GM12878 (cell line): Measurements from ENCODE around the gene LINC00632. TPM values are rescaled to one million over a fixed set of nuclear protein-coding genes. Genes with fewer than 3 reads are reported as not detected.

Experiments
- ATAC-seq: fragments of 200-7000 bp; cut with Tn5 transposase; 3 replicates; pipeline ENCODE4 v1.9.1; 2020; ENCODE audit warnings: mild to moderate bottlenecking, moderate library complexity
- BruUV-seq: library from RNA; stranded (reverse); fragments of 400-500 nt; replicated peaks from 2 replicates; lab custom pipeline; 2021; lab: Mats Ljungman, UMichigan
- CTCF ChIA-PET: fragments of 300-600 bp; sonication (Branson Sonifier 250); formaldehyde crosslinking; extraction: SDS; loops from one replicate; lab custom pipeline; 2021; ENCODE audit warnings: inconsistent platforms; lab: Yijun Ruan, JAX
- POLR2A ChIA-PET: fragments of 350-600 bp; formaldehyde crosslinking; extraction: SDS; loops from one replicate; lab custom pipeline; 2021; ENCODE audit warnings: inconsistent platforms; lab: Charles Lee
- RAD21 ChIA-PET: fragments of 300-600 bp; sonication (Branson Sonifier 250); formaldehyde crosslinking; loops from one replicate; lab custom pipeline; 2023; ENCODE audit warnings: antibody characterized with exemption; ENCODE audit not compliant: unreplicated experiment; lab: Charles Lee
- SMC1A ChIA-PET: fragments of 300-600 bp; sonication (Branson Sonifier 250); formaldehyde crosslinking; loops from one replicate; lab custom pipeline; 2023; ENCODE audit not compliant: unreplicated experiment, uncharacterized antibody; lab: Charles Lee
- DNase-seq: peaks from one replicate; pipeline ENCODE4 v3.0.0-alpha.2; 2011; ENCODE audit warnings: low read depth, low spot score
- FAIRE-seq: peaks from 3 replicates; lab custom pipeline; 2011; peaks lifted over from hg19 to GRCh38; lab: Jason Lieb, UNC
- H2AFZ ChIP-seq: 2 replicates; pipeline ENCODE4 v1.6.0; 2011; ENCODE audit warnings: low read depth, low read length, control low read depth; ENCODE audit not compliant: control insufficient read depth
- H3K27ac ChIP-seq: 2 replicates; pipeline ENCODE4 v1.5.1; 2011; ENCODE audit warnings: control low read depth; ENCODE audit not compliant: control insufficient read depth, insufficient read depth
- H3K27me3 ChIP-seq, 2 experiments: replicated peaks in 1 of 2; 2 replicates each; pipeline versions ENCODE4 v1.6.0 to v1.6.1; 2011; ENCODE audit warnings: low read length in 1 of 2; ENCODE audit not compliant: control insufficient read depth in 2 of 2, insufficient read depth in 2 of 2
- H3K36me3 ChIP-seq, 2 experiments: 2 replicates each; pipeline ENCODE4 v1.5.1; 2011; ENCODE audit warnings: low read length in 1 of 2; ENCODE audit not compliant: control insufficient read depth in 2 of 2, insufficient read depth in 2 of 2
- H3K4me1 ChIP-seq: 2 replicates; pipeline ENCODE4 v1.6.1; 2011; ENCODE audit warnings: mild to moderate bottlenecking, low read length, moderate library complexity, mixed read lengths; ENCODE audit not compliant: control insufficient read depth, insufficient read depth
- H3K4me2 ChIP-seq: 2 replicates; pipeline ENCODE4 v1.6.0; 2011; ENCODE audit warnings: control low read depth; ENCODE audit not compliant: control insufficient read depth, insufficient read depth
- H3K4me3 ChIP-seq: fragments of 200-600 bp; sonication (generic); 2 replicates; pipeline ENCODE4 v1.5.1; 2016
- H3K79me2 ChIP-seq: 2 replicates; pipeline ENCODE4 v1.6.0; 2011; ENCODE audit warnings: low read length; ENCODE audit not compliant: control insufficient read depth, insufficient read depth
- H3K9ac ChIP-seq: 2 replicates; pipeline ENCODE4 v1.8.0; 2011; ENCODE audit warnings: low read length, control low read depth, mixed read lengths; ENCODE audit not compliant: control insufficient read depth, insufficient read depth
- H3K9me3 ChIP-seq: replicated peaks from 3 replicates; pipeline ENCODE4 v1.5.1; 2011; ENCODE audit warnings: mild to moderate bottlenecking, low read length; ENCODE audit not compliant: control insufficient read depth, insufficient read depth
- H4K20me1 ChIP-seq: 2 replicates; pipeline ENCODE4 v1.6.0; 2011; ENCODE audit not compliant: control insufficient read depth, insufficient read depth
- BCL11A ChIP-seq: IDR thresholded peaks from 2 replicates; pipeline ENCODE4 v1.6.1; 2011; ENCODE audit warnings: low read depth, low read length
- CBX3 ChIP-seq: fragments of 200-600 bp; sonication (generic); IDR thresholded peaks from 2 replicates; pipeline ENCODE4 v1.6.1; 2016; ENCODE audit warnings: low read depth, borderline replicate concordance
- EED ChIP-seq: sonication (generic); IDR thresholded peaks from 2 replicates; pipeline ENCODE4 v1.6.1; 2016; ENCODE audit warnings: antibody characterized with exemption, low read depth
- EZH2 ChIP-seq: IDR thresholded peaks from 2 replicates; pipeline ENCODE4 v1.6.1; 2012; ENCODE audit warnings: low read depth, mild to moderate bottlenecking, control low read depth, inconsistent platforms, low read length, borderline replicate concordance; ENCODE audit not compliant: control insufficient read depth
- IKZF2 ChIP-seq, 2 experiments: fragments of 450-650 bp; IDR thresholded peaks; 2 replicates each; pipeline ENCODE4 v1.6.1; 2017; ENCODE audit warnings: mild to moderate bottlenecking in 2 of 2, moderate library complexity in 2 of 2
- JUNB ChIP-seq: IDR thresholded peaks from 2 replicates; pipeline ENCODE4 v1.6.1; 2016; ENCODE audit warnings: antibody characterized with exemption, mild to moderate bottlenecking
- JUND ChIP-seq: IDR thresholded peaks from 2 replicates; pipeline ENCODE4 v1.6.1; 2012; ENCODE audit warnings: low read depth, mild to moderate bottlenecking, low read length, improper control_type of control experiment, moderate library complexity
- MTA2 ChIP-seq: fragments of 450-650 bp; IDR thresholded peaks from 2 replicates; pipeline ENCODE4 v1.6.1; 2016; ENCODE audit warnings: low read depth, mild to moderate bottlenecking, moderate library complexity
- NFXL1 ChIP-seq: fragments of 450-650 bp; IDR thresholded peaks from 2 replicates; pipeline ENCODE4 v1.6.1; 2017; ENCODE audit warnings: antibody characterized with exemption, mild to moderate bottlenecking, borderline replicate concordance
- RFX5 ChIP-seq: IDR thresholded peaks from 2 replicates; pipeline ENCODE4 v1.6.1; 2011; ENCODE audit warnings: low read depth, low read length, improper control_type of control experiment
- SIX5 ChIP-seq: IDR thresholded peaks from 2 replicates; pipeline ENCODE4 v1.6.1; 2011; ENCODE audit warnings: mild to moderate bottlenecking, low read depth, low read length, moderate library complexity; ENCODE audit not compliant: severe bottlenecking
- SPI1 ChIP-seq: IDR thresholded peaks from 2 replicates; pipeline ENCODE4 v1.6.1; 2011; ENCODE audit warnings: low read depth, mild to moderate bottlenecking, low read length, moderate library complexity, borderline replicate concordance; ENCODE audit not compliant: insufficient read depth
- SREBF1 ChIP-seq: IDR thresholded peaks from 2 replicates; pipeline ENCODE4 v1.6.1; 2012; ENCODE audit warnings: mild to moderate bottlenecking, low read length
- SREBF2 ChIP-seq: IDR thresholded peaks from 2 replicates; pipeline ENCODE4 v1.6.1; 2012; ENCODE audit warnings: mild to moderate bottlenecking, low read length
- WGBS: methylation state at CpG from one replicate; pipeline ENCODE4 v1.1.6; 2016; ENCODE audit warnings: low lambda C conversion rate; ENCODE audit not compliant: insufficient replicate concordance, insufficient coverage; ENCODE audit errors: missing lambda C conversion rate; 5-methylcytosine and 5-hydroxymethylcytosine counted together
- in situ Hi-C: fragments of 300-500 bp; cut with MboI; formaldehyde crosslinking; loops from 9 replicates; pipeline ENCODE4 v1.14.3; 2018; ENCODE audit warnings: mixed read lengths
- intact Hi-C: fragments of 100-400 bp; cut with micrococcal nuclease; formaldehyde crosslinking; loops from one replicate; pipeline ENCODE4 v1.14.2; 2022; ENCODE audit not compliant: unreplicated experiment
- polyA plus RNA-seq, 11 experiments: library from polyadenylated mRNA; depleted of rRNA in 4 of 11; unstranded in 6 of 11; stranded (reverse) in 5 of 11; fragments of >200 nt; fragmentation: Nextera tagmentation in 4 of 11; fragmentation: Illumina TruSeq in 1 of 11; extraction: Ambion mirVana in 4 of 11; extraction: Trizol in 1 of 11; gene quantifications; 1 replicate in 1 of 11; 2 replicates in 10 of 11; pipeline versions ENCODE4 v1.2.1 to v1.2.3, GENCODE V29; 2011 to 2016; ENCODE audit warnings: inconsistent platforms in 2 of 11, missing spikeins in 2 of 11, low read depth in 1 of 11
- total RNA-seq, 4 experiments: library from RNA; depleted of rRNA in 3 of 4; stranded (reverse); fragments of >200 nt in 3 of 4; fragmentation: Illumina TruSeq in 1 of 4; extraction: Trizol in 1 of 4; gene quantifications; 2 replicates each; pipeline versions ENCODE4 v1.2.1 to v1.2.3, GENCODE V29; 2013 to 2021
- TF ChIP-seq, protein P1 (sequence below): fragments of 450-650 bp; IDR thresholded peaks from 2 replicates; pipeline ENCODE4 v1.6.1; 2017; ENCODE audit warnings: mild to moderate bottlenecking, low read depth, inconsistent platforms; ENCODE audit not compliant: poor library complexity, severe bottlenecking
- TF ChIP-seq, protein P2 (sequence below): fragments of 150-350 bp; IDR thresholded peaks from 2 replicates; pipeline ENCODE4 v1.6.1; 2014; ENCODE audit warnings: mild to moderate bottlenecking, low read depth, low read length
- TF ChIP-seq, protein P3 (sequence below): IDR thresholded peaks from 2 replicates; pipeline ENCODE4 v1.6.1; 2012; ENCODE audit warnings: low read depth, low read length, improper control_type of control experiment

The LINC00632 gene
- total and polyA plus RNA-seq, 10 of the 15 experiments (the other 5 are each of a cell fraction or from before 2014, with no cell fraction given): 0.26 to 0.50 TPM; not detected in 8

DNA sequence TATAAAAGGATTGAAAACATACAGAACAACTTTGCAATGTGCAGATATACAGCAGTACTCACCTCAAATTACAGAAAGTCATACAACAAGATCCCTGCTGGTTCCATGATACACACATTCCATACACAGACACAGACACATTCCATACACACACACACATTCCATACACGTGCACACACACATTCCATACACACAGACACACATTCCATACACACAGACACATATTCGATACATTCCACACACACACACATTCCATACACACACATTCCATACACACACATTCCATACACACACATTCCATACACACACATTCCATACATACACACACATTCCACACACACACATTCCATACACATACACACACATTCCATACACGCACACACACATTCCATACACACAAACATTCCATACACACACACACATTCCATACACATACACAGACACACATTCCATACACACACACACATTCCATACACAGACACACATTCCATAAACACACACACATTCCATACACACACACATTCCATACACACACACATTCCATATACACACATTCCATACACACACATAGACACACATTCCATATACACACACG is 13.7 kb downstream of the LINC00632 start (continued):
- no peak for TF ChIP-seq RFX5
- TF ChIP-seq SREBF1: no peak
- no peak for TF ChIP-seq SIX5
- TF ChIP-seq MTA2: no peak

DNA sequence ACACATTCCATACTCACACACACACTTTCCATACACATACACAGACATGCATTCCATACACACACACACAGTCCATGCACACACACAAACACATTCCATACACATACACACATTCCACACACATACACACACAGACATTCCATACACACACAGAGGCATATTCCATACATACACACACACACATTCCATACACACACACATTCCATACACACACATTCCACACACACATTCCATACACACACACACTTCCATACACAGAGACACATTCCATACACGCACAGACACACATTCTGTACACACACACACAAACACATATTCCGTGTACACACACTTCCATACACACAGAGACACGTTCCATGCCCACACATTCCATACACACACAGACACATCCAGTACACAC is 14.8 kb downstream of the LINC00632 start:
- no peaks in the 10 kb centered on the region for H3K79me2 ChIP-seq
- H3K27me3 ChIP-seq: no peaks in the 10 kb centered on the region
- no peaks in the 10 kb centered on the region; the same call in 2 of the 3 replicates for H3K9me3 ChIP-seq
- no peaks in the 10 kb centered on the region for H3K4me1 ChIP-seq
- no peak overlapping the region for H3K27ac ChIP-seq
- SMC1A ChIA-PET: no interaction called here
- no peak overlapping the region for H3K9ac ChIP-seq
- H2AFZ ChIP-seq: no peak overlapping the region
- H3K36me3 ChIP-seq: no peaks in the 10 kb centered on the region
- intact Hi-C loops: no loop called here
- in situ Hi-C loops: no loop called here
- no peak overlapping the region for H3K4me2 ChIP-seq
- H4K20me1 ChIP-seq: no peaks in the 10 kb centered on the region
- no peak overlapping the region for H3K4me3 ChIP-seq
- RAD21 ChIA-PET: no interaction called here
- CTCF ChIA-PET: no interaction called here
- no peak for ATAC-seq
- BruUV-seq: no TSS peak
- POLR2A ChIA-PET: no interaction called here
- no peak for DNase-seq
- FAIRE-seq: no peak
- 37% methylated on average over 3 of the region's 3 CpGs for WGBS
- no peak for TF ChIP-seq JUND
- TF ChIP-seq, protein P1, sequence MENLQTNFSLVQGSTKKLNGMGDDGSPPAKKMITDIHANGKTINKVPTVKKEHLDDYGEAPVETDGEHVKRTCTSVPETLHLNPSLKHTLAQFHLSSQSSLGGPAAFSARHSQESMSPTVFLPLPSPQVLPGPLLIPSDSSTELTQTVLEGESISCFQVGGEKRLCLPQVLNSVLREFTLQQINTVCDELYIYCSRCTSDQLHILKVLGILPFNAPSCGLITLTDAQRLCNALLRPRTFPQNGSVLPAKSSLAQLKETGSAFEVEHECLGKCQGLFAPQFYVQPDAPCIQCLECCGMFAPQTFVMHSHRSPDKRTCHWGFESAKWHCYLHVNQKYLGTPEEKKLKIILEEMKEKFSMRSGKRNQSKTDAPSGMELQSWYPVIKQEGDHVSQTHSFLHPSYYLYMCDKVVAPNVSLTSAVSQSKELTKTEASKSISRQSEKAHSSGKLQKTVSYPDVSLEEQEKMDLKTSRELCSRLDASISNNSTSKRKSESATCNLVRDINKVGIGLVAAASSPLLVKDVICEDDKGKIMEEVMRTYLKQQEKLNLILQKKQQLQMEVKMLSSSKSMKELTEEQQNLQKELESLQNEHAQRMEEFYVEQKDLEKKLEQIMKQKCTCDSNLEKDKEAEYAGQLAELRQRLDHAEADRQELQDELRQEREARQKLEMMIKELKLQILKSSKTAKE: no peak
- no peak for TF ChIP-seq JUNB
- TF ChIP-seq SPI1: no peak
- TF ChIP-seq IKZF2 (IDR thresholded peaks at IDR 0.05): no peak
- TF ChIP-seq, protein P2, sequence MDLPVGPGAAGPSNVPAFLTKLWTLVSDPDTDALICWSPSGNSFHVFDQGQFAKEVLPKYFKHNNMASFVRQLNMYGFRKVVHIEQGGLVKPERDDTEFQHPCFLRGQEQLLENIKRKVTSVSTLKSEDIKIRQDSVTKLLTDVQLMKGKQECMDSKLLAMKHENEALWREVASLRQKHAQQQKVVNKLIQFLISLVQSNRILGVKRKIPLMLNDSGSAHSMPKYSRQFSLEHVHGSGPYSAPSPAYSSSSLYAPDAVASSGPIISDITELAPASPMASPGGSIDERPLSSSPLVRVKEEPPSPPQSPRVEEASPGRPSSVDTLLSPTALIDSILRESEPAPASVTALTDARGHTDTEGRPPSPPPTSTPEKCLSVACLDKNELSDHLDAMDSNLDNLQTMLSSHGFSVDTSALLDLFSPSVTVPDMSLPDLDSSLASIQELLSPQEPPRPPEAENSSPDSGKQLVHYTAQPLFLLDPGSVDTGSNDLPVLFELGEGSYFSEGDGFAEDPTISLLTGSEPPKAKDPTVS: no peak
- no peak for TF ChIP-seq NFXL1
- no peak for TF ChIP-seq BCL11A
- no peak for TF ChIP-seq EZH2
- TF ChIP-seq SREBF2: no peak
- TF ChIP-seq, protein P3, sequence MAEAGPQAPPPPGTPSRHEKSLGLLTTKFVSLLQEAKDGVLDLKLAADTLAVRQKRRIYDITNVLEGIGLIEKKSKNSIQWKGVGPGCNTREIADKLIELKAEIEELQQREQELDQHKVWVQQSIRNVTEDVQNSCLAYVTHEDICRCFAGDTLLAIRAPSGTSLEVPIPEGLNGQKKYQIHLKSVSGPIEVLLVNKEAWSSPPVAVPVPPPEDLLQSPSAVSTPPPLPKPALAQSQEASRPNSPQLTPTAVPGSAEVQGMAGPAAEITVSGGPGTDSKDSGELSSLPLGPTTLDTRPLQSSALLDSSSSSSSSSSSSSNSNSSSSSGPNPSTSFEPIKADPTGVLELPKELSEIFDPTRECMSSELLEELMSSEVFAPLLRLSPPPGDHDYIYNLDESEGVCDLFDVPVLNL: no peak
- no peak for TF ChIP-seq CBX3
- no peak for TF ChIP-seq EED
